Panc1 (cell line): ENCODE data around the gene C18orf54. TPM values are rescaled to one million over a fixed set of nuclear protein-coding genes. Genes with fewer than 3 reads are reported as not detected.

ENCODE experiments used
- ATAC-seq: fragments of 200-7000 bp; cut with Tn5 transposase; 2 replicates; pipeline ENCODE4 v1.9.1; 2020; ENCODE audit warnings: mild to moderate bottlenecking, moderate library complexity
- BruUV-seq: library from RNA; stranded (reverse); fragments of 400-500 nt; replicated peaks from 2 replicates; lab custom pipeline; 2021; lab: Mats Ljungman, UMichigan
- CTCF ChIA-PET: fragments of 300-600 bp; sonication (Branson Sonifier 250); formaldehyde crosslinking; loops from one replicate; lab custom pipeline; 2022; ENCODE audit warnings: antibody characterized with exemption; lab: Charles Lee
- POLR2A ChIA-PET: fragments of 300-600 bp; sonication (Branson Sonifier 250); formaldehyde crosslinking; loops from one replicate; lab custom pipeline; 2022; ENCODE audit warnings: antibody characterized with exemption; lab: Charles Lee
- DNase-seq: peaks from one replicate; pipeline ENCODE4 v3.0.0-alpha.2; 2010; ENCODE audit warnings: low read depth, low spot score
- H3K27ac ChIP-seq: 2 replicates; pipeline ENCODE4 v1.5.1; 2011; ENCODE audit warnings: mild to moderate bottlenecking, low read length, inconsistent platforms
- H3K27me3 ChIP-seq: fragments of 200-500 bp; sonication (Bioruptor generic); 2 replicates; pipeline ENCODE4 v1.6.0; 2014; ENCODE audit warnings: low read length, inconsistent platforms; ENCODE audit not compliant: control insufficient read depth, insufficient read depth
- H3K36me3 ChIP-seq: fragments of 200-500 bp; sonication (Bioruptor generic); 2 replicates; pipeline ENCODE4 v1.5.1; 2014; ENCODE audit warnings: inconsistent platforms, mild to moderate bottlenecking, low read length, moderate library complexity; ENCODE audit not compliant: control insufficient read depth, insufficient read depth
- H3K4me1 ChIP-seq: 2 replicates; pipeline ENCODE4 v1.5.1; 2011; ENCODE audit warnings: inconsistent platforms, mild to moderate bottlenecking, low read length, moderate library complexity; ENCODE audit not compliant: control insufficient read depth, insufficient read depth
- H3K4me3 ChIP-seq, 2 experiments: 2 replicates each; pipeline ENCODE4 v1.5.1; 2011 to 2012; ENCODE audit warnings: low read depth in 2 of 2, low read length in 2 of 2, mild to moderate bottlenecking in 2 of 2, inconsistent platforms in 1 of 2, moderate library complexity in 1 of 2
- H3K9me3 ChIP-seq: fragments of 200-500 bp; sonication (Bioruptor generic); 2 replicates; pipeline ENCODE4 v1.5.1; 2014; ENCODE audit warnings: low read depth, mild to moderate bottlenecking, inconsistent platforms, low read length, moderate library complexity; ENCODE audit not compliant: control insufficient read depth, insufficient read depth
- CTCF ChIP-seq: fragments of 450-650 bp; IDR thresholded peaks from 2 replicates; pipeline ENCODE4 v1.5.1; 2017; ENCODE audit warnings: mild to moderate bottlenecking
- POLR2AphosphoS5 ChIP-seq: IDR thresholded peaks from 2 replicates; pipeline ENCODE4 v1.6.1; 2012; ENCODE audit warnings: mild to moderate bottlenecking, low read depth, low read length, moderate library complexity
- REST ChIP-seq, 2 experiments: IDR thresholded peaks; 2 replicates each; pipeline ENCODE4 v1.6.1; 2011 to 2012; ENCODE audit warnings: low read depth in 2 of 2, control low read depth in 1 of 2, low read length in 1 of 2, mild to moderate bottlenecking in 1 of 2, moderate library complexity in 1 of 2; ENCODE audit not compliant: insufficient read depth in 1 of 2
- SIN3A ChIP-seq: IDR thresholded peaks from 2 replicates; pipeline ENCODE4 v1.6.1; 2012; ENCODE audit warnings: low read depth, mild to moderate bottlenecking, low read length, moderate library complexity, borderline replicate concordance; ENCODE audit not compliant: insufficient read depth
- TCF7L2 ChIP-seq: IDR thresholded peaks from 2 replicates; pipeline ENCODE4 v1.6.1; 2011; ENCODE audit warnings: mild to moderate bottlenecking, low read depth, low read length, inconsistent platforms
- in situ Hi-C: cut with HindIII; loops from 2 replicates; pipeline ENCODE4 v1.10.0; 2016; ENCODE audit warnings: low sequenced_read_pairs, low pct_unique_long_range_greater_than_20kb
- intact Hi-C: fragments of 100-400 bp; cut with micrococcal nuclease; formaldehyde crosslinking; loops from one replicate; pipeline ENCODE4 v1.10.0; 2022; ENCODE audit not compliant: unreplicated experiment
- total RNA-seq: library from RNA; stranded (reverse); gene quantifications from one replicate; pipeline ENCODE4 v1.2.1, GENCODE V29; 2021; ENCODE audit not compliant: unreplicated experiment

The C18orf54 gene
- total RNA-seq, 1 experiment from 2014 or later, result 7.5 TPM

GRCh38 chr18:54396760-54397159, 39.1 kb downstream of the C18orf54 start:
- H3K4me3 ChIP-seq, result no peak overlapping the region
- TF ChIP-seq POLR2AphosphoS5 (no peak), REST (IDR thresholded peaks at IDR 0.05; ENCODE audit: insufficient read depth in 1 of 2, low read depth in 2 of 2, low read length in 1 of 2) (no peak), CTCF (no peak), SIN3A (no peak), TCF7L2 (no peak)
- ATAC-seq, result no peak
- H3K27me3 ChIP-seq, result no peaks in the 10 kb centered on the region
- in situ Hi-C loops, result no loop called here
- no TSS peak for BruUV-seq
- ChIA-PET CTCF (no interaction called here), POLR2A (no interaction called here)
- no peak for DNase-seq
- H3K36me3 ChIP-seq, result no peaks in the 10 kb centered on the region
- H3K9me3 ChIP-seq, result no peaks in the 10 kb centered on the region
- H3K27ac ChIP-seq, result no peak overlapping the region
- H3K4me1 ChIP-seq, result no peaks in the 10 kb centered on the region
- intact Hi-C loops, result no loop called here

DNA sequence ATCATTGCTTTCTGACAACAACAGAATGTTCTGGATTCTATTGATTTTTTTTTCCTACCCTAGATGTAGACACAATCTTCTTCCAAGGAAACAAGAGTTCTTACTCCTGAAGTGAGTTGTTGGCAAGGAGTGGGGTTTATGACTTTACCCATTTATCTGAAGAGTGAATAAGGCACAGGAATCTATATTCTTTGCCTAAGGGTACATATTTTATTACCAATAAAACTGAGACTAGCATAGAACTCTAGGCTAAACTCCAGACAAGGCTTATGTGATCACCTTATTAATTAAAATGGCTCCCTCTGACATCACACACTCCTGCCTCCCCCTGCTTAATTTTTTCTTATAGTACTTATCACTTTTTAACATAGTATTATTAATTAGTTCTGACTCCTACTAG, 47.6 kb downstream of the C18orf54 start:
- Histone ChIP-seq H3K4me3 (no peak overlapping the region), H3K4me1 (no peaks in the 10 kb centered on the region), H3K27me3 (no peaks in the 10 kb centered on the region), H3K36me3 (no peaks in the 10 kb centered on the region; the same call in 1 of the 2 replicates), H3K27ac (no peak overlapping the region), H3K9me3 (no peaks in the 10 kb centered on the region)
- intact Hi-C loops (no loop called here), in situ Hi-C loops (no loop called here)
- no peak for DNase-seq
- BruUV-seq, result no TSS peak
- TF ChIP-seq POLR2AphosphoS5 (no peak), REST (IDR thresholded peaks at IDR 0.05; ENCODE audit: insufficient read depth in 1 of 2, low read depth in 2 of 2, low read length in 1 of 2) (no peak), SIN3A (no peak), TCF7L2 (no peak)
- ChIA-PET POLR2A (no interaction called here), CTCF (no interaction called here)
- ATAC-seq, result no peak
